Adrenal gland (tissue), 5 donors: ENCODE results near the gene PKLR.

Experiments
- CTCF ChIP-seq, 6 experiments: fragments of 450-650 bp in 4 of 6; fragments of 200-600 bp in 2 of 6; sonication (generic) in 1 of 6; IDR thresholded peaks; 1 replicate in 5 of 6; 2 replicates in 1 of 6; pipeline versions ENCODE4 v1.5.1 to v1.8.0; 2016 to 2021; ENCODE audit warnings: antibody characterized with exemption in 6 of 6, mild to moderate bottlenecking in 2 of 6, moderate library complexity in 1 of 6
- POLR2A ChIP-seq, 2 donors: fragments of 450-650 bp; IDR thresholded peaks; one replicate each; pipeline ENCODE4 v1.6.1; 2017; ENCODE audit warnings: antibody characterized with exemption in 2 of 2, mild to moderate bottlenecking in 2 of 2, moderate library complexity in 1 of 2
- donor health status: DM: no; HTN: no; CAD: no.

DNA sequence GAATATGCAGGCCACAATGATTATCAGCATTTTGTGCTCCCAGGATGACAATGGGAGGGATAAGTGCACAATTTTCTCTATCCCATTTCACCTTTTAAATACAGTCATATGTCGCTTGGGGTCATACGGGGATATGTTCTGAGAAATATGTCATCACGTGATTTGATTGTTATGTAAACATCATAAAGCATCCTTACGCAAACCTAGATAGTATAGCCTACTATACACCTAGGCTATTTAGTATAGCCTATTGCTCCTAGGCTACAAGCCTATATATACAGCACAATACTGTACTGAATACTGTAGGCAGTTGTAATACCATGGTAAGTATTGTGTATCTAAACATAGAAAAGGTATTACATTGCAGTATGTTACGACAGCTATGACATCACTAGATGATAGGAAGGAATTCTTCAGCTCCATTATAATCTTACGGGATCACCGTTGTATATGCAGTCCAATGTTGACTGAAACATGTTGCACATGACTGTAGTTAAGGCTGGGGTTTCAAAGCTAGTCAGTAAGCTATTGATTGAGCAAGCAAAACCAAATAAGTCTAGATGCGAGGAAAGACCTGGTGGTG lies 38.4 kb upstream of the PKLR start:
- TF ChIP-seq CTCF (IDR thresholded peaks at IDR 0.05) (no peak), POLR2A (IDR thresholded peaks at IDR 0.05) (no peak)
